GM18508 (cell line): Measurements from ENCODE around the gene HAS3.

Experiments used
- ATAC-seq: cut with Tn5 transposase; IDR thresholded peaks from one replicate; pipeline ENCODE4 v1.9.1; 2021; ENCODE audit warnings: moderate number of reproducible peaks; ENCODE audit not compliant: insufficient read depth, unreplicated experiment

HAS3 gene

DNA sequence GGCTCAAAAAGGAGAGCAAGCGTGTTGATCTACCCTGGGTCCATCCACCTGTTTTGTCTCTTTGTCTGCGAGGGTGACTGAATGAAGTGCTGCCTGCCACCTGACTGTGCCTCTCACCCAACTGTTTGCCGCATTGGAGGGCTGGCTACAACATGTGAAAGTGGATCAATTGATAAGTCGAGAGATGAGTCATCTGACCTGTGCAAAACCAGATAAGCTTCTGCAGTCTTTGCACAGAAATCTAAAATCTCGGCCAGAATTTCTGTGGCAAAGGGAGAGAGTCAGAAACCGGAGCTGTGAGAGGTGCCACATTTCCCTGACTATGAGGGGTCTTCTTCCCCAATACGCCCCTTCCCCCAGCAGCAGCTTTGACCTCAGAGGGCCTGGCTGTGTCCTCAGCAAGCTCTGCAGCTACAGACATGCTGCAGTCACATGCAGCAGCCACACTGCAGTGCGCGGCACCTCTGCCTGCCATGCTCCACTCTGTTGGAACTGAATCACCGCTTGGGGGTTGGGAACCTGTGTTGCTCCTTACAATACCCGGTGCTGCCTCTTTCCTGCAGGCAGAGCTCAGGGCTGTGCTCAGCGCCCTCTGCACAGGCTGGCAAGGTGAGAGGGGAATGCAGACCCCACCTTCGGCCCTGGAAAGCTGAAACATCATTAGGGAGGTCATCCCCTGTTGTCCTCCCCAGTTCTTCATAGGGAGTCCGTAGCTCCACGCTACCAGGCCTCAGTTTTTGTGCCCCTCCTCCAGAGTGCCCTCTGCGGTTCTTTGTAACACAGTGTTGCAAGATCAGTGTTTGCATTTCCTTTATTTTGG lies 16.2 kb upstream of the HAS3 start:
- ATAC-seq: no peak

- ATAC-seq: no peak
Measured at GRCh38 chr16:69093974-69094373, 11.5 kb upstream of the HAS3 start.

- no peak for ATAC-seq
Measured at GRCh38 chr16:69094501-69094900, 11.0 kb upstream of the HAS3 start.

DNA sequence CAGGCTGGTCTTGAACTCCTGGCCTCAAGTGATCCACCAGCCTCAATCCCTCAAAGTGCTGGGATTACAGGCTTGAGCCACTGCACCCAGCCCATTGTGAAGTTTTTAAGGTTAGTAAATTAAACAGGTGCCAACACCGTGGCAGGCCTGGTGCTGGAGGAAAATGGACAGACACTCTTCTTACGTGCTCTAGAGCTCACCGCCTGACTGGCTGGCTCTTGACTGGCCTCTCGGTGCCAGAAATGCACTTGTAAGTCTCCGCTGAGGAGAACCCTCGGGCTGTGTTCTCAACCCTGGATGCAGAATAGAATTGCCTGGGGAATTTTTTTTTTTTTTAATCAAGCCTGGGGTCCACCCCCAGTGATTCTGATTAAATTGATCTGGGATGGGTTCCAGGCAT lies 10.3 kb upstream of the HAS3 start:
- no peak for ATAC-seq

DNA sequence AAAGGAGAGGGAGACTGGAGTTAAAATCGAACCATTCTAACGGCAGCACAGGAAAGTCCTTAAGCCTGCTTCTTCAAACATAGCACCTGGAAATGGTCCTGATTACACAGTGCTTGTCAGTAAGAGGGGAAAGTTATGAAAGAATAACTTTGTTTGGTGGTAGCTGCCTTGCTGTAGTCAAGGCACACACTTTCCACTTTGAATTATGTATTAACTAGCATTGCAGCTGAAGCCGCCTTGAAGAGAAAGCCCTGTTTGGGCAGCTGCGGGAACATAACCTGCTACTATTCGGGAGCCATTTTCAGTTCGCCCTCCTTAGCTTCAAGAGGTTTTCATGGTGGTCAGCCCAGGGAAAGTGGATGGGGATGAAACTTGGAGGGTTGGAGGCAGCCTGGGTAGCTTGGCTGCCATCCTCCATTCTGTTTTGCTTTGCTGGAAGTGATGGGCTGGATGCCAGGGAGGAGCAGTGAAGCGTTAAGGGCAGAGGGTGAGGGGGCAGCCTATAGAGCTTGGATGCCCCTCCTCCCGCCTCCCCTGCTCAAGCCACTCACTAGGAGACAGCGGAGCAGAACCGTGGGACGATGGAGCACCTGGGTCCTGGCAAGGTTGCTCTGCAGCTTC lies 5.3 kb upstream of the HAS3 start:
- no peak for ATAC-seq

- no peak for ATAC-seq
Measured at GRCh38 chr16:69106491-69107315, 1.2 kb downstream of the HAS3 start.

- no peak for ATAC-seq
Measured at GRCh38 chr16:69107316-69107962, 2.0 kb downstream of the HAS3 start.

GRCh38 chr16:69108064-69108904 lies 2.8 kb downstream of the HAS3 start:
- no peak for ATAC-seq

DNA sequence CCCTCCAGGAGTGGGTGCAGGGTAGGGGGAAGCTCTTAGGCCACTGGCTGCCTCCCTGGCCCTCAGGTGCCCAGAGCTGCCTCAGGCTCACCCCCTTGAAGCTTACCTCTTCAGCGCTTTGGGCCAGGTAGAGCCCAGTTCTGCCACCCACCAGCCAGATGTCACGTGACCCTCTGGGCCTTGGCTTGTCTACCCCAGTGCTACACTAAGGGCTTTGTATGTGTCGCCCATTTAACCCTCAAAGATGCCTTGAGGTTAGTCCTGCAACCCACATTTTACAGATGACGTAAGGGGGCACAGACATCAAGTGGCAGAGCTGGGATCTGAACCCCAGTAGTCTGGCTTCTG lies 3.4 kb downstream of the HAS3 start:
- no peak for ATAC-seq

GRCh38 chr16:69109486-69110270 lies 4.2 kb downstream of the HAS3 start:
- no peak for ATAC-seq

- no peak for ATAC-seq
Measured at GRCh38 chr16:69110406-69110805, 5.0 kb downstream of the HAS3 start.

DNA sequence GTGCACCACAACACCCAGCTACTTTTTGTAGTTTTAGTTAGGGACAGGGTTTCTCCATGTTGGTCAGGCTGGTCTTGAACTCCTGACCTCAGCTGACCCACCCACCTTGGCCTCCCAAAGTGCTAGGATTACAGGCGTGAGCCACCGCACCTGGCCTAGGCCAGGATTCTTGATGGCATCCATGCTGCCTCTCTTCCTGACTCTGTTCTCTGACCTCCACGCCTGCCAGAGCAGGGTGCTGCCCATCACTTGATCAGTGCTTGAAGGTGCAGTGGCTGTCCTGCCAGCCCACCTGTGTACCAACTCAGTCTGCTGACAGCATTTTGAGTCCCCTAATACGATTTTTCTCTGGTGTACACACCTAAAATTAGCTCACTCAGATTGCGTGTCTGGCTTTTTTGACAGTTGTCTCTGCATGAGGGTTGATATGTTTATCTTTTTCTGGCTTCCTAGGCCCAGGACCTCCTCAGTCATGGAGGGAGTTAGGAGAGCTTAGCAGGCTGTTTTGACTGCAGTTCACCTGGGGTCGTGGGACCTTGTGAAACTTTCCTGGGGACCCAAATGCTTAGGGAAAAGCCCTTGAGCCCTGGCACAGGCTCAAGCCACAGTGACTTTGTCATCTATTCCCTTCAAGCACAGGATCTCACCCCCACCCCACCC lies 5.9 kb downstream of the HAS3 start:
- ATAC-seq: no peak

- no peak for ATAC-seq
Measured at GRCh38 chr16:69111876-69112230, 6.4 kb downstream of the HAS3 start.

DNA sequence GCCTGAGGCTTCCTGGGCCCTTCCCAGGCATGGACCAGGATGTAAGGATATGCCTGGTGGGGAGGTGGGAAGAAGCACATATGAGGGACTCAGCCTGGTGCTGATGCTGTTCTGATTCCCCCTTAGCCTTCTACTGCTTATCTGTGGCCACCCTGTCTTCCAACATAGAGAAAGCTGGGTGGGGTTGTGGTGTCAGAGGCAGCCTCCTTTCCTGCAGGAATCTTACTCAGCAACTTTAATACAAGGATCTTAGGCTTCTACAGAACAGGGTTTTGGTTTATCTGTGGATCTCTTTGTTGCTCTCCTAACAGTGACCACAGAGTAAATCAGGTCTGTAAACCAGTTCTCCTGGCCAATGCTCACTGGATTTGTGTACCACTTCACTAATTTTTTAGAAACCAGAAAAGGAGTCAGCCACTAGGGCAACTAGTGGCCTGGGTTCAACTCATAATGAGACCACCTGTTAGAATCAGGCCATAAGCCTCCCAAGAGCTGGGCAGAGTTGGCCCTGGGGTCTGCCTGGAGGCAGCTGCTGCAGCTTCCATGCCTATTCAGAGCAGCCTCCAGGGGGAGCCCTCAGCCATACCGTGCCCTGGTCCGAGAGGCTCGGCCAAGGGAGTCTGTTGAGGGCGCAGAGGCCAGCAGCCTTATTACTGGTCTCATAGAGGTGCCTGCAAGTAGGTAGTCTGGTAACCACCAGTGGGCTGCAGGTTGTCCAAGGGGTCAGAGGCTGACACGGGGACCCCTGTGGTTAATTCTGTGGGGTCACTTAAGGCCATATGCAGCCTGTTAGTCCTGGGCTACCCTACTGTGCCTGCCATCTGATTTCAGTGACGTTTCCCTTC lies 7.1 kb downstream of the HAS3 start:
- no peak for ATAC-seq

GRCh38 chr16:69113216-69113615 lies 7.8 kb downstream of the HAS3 start:
- ATAC-seq: no peak

GRCh38 chr16:69114346-69114975 lies 9.0 kb downstream of the HAS3 start:
- no peak for ATAC-seq

GRCh38 chr16:69114976-69115355 lies 9.5 kb downstream of the HAS3 start:
- no peak for ATAC-seq
